Amygdala (tissue), 56 donors: Measurements from ENCODE around the gene PRIM1.

Source experiments
- DNase-seq, 56 donors: peaks; one replicate each; lab custom pipeline; 2025; lab: John Stamatoyannopoulos, UW

Gene PRIM1

GRCh38 chr12:56684745-56685359 lies 67.3 kb downstream of the PRIM1 start:
- peak in 1 of 56 donors; percentile 6 for DNase-seq

- DNase-seq, result no peak
These were observed 69.8 kb downstream of the PRIM1 start for GRCh38 chr12:56682323-56682722.
